DMS79 (cell line): ENCODE measurements around the gene RNF114.

Source experiments
- DNase-seq: peaks from one replicate; lab custom pipeline; 2025; lab: John Stamatoyannopoulos, UW

The RNF114 gene

GRCh38 chr20:49904440-49905214 lies 31.6 kb upstream of the RNF114 start:
- DNase-seq = no peak

GRCh38 chr20:49905415-49906091 lies 30.6 kb upstream of the RNF114 start:
- DNase-seq = no peak

- no peak for DNase-seq
Measured at GRCh38 chr20:49906101-49906604, 30.0 kb upstream of the RNF114 start.

- DNase-seq = no peak
Measured at GRCh38 chr20:49906615-49907154, 29.5 kb upstream of the RNF114 start.

- DNase-seq = no peak
Measured at GRCh38 chr20:49907405-49908257, 28.6 kb upstream of the RNF114 start.

GRCh38 chr20:49908258-49908565 lies 28.0 kb upstream of the RNF114 start:
- DNase-seq = no peak

- no peak for DNase-seq
Measured at GRCh38 chr20:49909499-49910339, 26.5 kb upstream of the RNF114 start.

- no peak for DNase-seq
Measured at GRCh38 chr20:49910340-49910706, 25.9 kb upstream of the RNF114 start.

- no peak for DNase-seq
Measured at GRCh38 chr20:49913399-49914047, 22.7 kb upstream of the RNF114 start.

DNA sequence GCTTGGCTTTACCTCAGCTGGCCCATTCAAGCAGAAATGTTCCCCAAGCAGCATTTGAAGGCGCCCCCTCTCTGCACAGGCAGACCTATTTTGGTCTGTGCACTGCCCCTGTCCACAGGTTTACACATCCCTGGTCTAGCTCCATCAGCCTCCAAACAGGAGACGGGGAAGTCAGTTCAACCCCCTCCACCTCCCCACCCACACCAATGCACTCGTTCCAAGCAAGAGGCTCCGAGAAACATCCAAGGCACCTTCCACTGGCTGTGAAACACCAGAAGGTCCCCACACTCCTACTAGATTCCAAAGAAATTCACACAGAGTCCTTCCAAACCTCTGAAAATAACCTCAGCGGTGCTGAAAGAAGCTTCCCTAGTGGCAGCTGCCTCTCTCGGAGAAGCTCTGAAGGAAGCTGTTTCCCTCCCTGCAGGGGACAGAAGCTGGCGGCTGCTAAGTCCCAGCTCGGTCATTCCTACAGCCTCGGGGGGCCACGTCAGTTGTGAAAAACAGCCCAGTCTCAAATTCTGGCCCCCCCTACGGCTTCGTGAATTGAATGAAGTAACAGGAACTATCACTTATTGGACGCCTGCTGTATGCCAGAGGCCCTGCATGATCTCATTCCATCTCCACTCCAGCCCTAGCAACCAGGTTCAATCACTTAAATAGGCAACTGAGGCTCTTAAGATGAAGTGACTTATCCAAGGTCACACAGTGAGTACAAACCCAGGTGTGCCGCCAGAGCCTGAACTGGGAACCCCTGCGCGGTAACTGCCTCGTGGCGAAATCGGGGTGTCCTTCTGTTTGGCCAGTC lies 21.7 kb upstream of the RNF114 start:
- no peak for DNase-seq

DNA sequence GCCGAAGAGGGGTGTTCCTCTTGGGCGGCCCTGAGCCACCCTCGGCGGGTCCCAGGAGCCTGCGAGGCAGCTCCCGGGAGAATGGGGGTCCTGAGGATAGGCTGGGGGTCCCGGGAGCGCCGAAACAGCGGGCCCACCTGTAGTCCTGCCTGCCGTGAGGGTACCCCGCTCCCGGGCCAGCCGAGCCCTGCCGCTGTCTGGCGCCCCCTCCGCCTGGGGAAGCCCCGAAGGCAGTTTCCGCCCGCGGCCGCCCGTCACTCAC lies 21.1 kb upstream of the RNF114 start:
- DNase-seq = no peak

GRCh38 chr20:49915380-49916145 lies 20.6 kb upstream of the RNF114 start, which contains the start of gene SPATA2:
Gene SPATA2, minus strand, starts transcription at chr20:49915529. Its CDS starts 7,039 bp downstream, at chr20:49908490.
- DNase-seq = peak; percentile 88

GRCh38 chr20:49916146-49917002 lies 19.8 kb upstream of the RNF114 start:
- no peak for DNase-seq

- no peak for DNase-seq
Measured at GRCh38 chr20:49918446-49918845, 17.8 kb upstream of the RNF114 start.

DNA sequence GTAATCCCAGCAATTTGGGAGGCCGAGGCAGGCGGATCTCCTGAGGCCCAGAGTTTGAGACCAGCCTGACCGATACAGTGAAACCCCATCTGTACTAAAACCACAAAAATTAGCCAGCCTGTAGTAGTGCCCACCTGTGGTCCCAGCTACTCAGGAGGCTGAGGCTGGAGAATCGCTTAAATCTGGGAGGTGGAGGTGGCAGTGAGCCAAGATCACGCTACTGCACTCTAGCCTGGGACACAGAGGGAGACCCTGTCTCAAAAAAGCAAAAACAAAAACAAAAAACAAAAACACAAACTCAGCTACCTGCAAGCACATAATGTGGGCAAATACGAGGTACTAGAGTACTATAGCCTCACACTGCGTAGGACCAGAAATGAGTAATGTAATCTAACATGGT lies 17.2 kb upstream of the RNF114 start:
- DNase-seq = no peak

GRCh38 chr20:49919461-49919860 lies 16.7 kb upstream of the RNF114 start:
- DNase-seq = no peak

- DNase-seq = no peak
Measured at GRCh38 chr20:49924247-49924646, 11.9 kb upstream of the RNF114 start.

- no peak for DNase-seq
Measured at GRCh38 chr20:49925901-49926454, 10.2 kb upstream of the RNF114 start.
